ENCODE measurements around the gene RPL36A. TPM values are rescaled to one million over a fixed set of nuclear protein-coding genes. Genes with fewer than 3 reads are reported as not detected.

Gene RPL36A
- total RNA-seq, result 499 and 727 TPM in 2 replicates

DNA sequence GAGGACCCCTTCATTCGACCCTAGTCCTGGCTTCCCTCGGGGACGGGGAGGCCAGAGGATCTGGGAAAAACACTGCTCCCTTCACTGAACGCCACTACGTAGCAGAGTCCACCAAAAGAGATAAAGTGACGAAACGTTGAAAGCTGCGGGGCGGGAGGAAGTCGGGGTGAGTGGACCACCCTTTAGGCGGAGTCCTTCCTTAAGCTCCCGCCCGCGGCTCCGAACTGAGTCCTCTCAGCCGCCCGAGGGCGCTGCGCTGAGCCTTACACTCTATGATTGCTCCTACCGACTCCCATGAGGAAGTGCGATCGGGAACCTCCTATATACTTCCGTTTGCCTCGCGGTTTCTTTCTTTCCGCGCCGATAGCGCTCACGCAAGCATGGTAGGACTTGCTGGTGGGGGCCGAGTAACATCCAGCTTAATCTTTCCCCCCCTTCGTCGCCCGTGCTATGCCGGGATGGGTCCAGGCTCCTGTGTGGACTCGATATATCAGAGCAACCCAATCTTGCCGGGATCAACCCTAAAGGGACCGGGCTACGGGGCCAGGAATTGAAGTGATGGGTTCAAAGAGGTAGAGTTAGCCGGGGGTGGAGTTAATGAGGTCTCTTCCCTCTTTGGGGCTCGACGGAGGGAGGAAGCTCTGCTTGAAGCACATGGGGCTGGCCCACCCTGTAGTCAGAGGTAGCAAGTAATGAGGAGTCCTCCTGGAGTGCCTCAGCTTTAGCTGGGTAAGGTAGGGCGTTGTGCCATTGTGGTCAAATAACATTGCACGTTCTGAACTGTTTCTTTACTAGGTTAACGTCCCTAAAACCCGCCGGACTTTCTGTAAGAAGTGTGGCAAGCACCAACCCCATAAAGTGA lies at the start of gene RPL36A:
RPL36A (plus strand) TSS at position 348 of the 862 bp plus-strand sequence; CDS start at position 381, 33 bp downstream.

GRCh38 chrX:101348452-101349192 lies 42.2 kb upstream of the RPL36A start, which contains the start of gene TIMM8A:
Gene TIMM8A (minus strand): TSS chrX:101348742. CDS start chrX:101348664, 78 bp downstream.

GRCh38 chrX:101385795-101386541 lies 4.8 kb upstream of the RPL36A start, which contains the start of gene BTK:
Gene BTK (minus strand): TSS chrX:101386191. CDS start chrX:101375284, 10,907 bp downstream.

GRCh38 chrX:101407748-101408531 lies 17.1 kb downstream of the RPL36A start, which contains the start of the genes GLA and HNRNPH2:
Gene GLA (minus strand): TSS chrX:101407925. CDS start chrX:101407903, 22 bp downstream.
Gene HNRNPH2 (plus strand): TSS chrX:101408222. CDS start chrX:101411989, 3,767 bp downstream.

Other genes with a start within 250 kb of the RPL36A start
- 0.06 TPM in 1 of 2 replicates, not detected in the other for gene DRP2, start 171.2 kb upstream of the RPL36A start, total RNA-seq
- gene TAF7L, start 99.7 kb upstream of the RPL36A start, total RNA-seq, result 0.13 and 0.32 TPM in 2 replicates
- 2.6 and 3.9 TPM in 2 replicates for gene TIMM8A, start 42.3 kb upstream of the RPL36A start, total RNA-seq
- not detected in 2 replicates for gene BTK, start 4.8 kb upstream of the RPL36A start, total RNA-seq
- 21.2 and 22.3 TPM in 2 replicates for gene GLA, start 16.9 kb downstream of the RPL36A start, total RNA-seq
- 69.1 and 103 TPM in 2 replicates for gene HNRNPH2, start 17.2 kb downstream of the RPL36A start, total RNA-seq
- 2.6 and 9.9 TPM in 2 replicates for gene ARMCX4, start 94.4 kb downstream of the RPL36A start, total RNA-seq
- 27.8 and 37.9 TPM in 2 replicates for gene ARMCX1, start 159.5 kb downstream of the RPL36A start, total RNA-seq
- gene ARMCX6, start 227.0 kb downstream of the RPL36A start, total RNA-seq, result 27.0 and 42.2 TPM in 2 replicates
- gene ARMCX3, start 232.1 kb downstream of the RPL36A start, total RNA-seq, result 31.6 and 82.6 TPM in 2 replicates